SJSA1 (cell line): ENCODE measurements around the gene BIVM. TPM values are rescaled to one million over a fixed set of nuclear protein-coding genes. Genes with fewer than 3 reads are reported as not detected.

Source experiments
- DNase-seq, 2 experiments: peaks; one replicate each; pipeline ENCODE4 v3.0.0-alpha.2; 2015 to 2020; ENCODE audit warnings: low spot score in 2 of 2, low read depth in 1 of 2
- H3K27ac ChIP-seq: fragments of 250-450 bp; sonication (Bioruptor Pico); 2 replicates; pipeline ENCODE4 v1.5.1; 2020; ENCODE audit warnings: mild to moderate bottlenecking, moderate library complexity
- H3K27me3 ChIP-seq: fragments of 250-450 bp; sonication (Bioruptor Pico); replicated peaks from 2 replicates; pipeline ENCODE4 v1.5.1; 2020; ENCODE audit warnings: mild to moderate bottlenecking, moderate library complexity
- H3K36me3 ChIP-seq: fragments of 250-450 bp; sonication (Bioruptor Pico); 2 replicates; pipeline ENCODE4 v1.5.1; 2020; ENCODE audit warnings: mild to moderate bottlenecking
- H3K4me1 ChIP-seq: fragments of 250-450 bp; sonication (Bioruptor Pico); replicated peaks from 2 replicates; pipeline ENCODE4 v1.6.1; 2021; ENCODE audit warnings: mild to moderate bottlenecking
- H3K4me3 ChIP-seq: fragments of 250-450 bp; sonication (Bioruptor Pico); 2 replicates; pipeline ENCODE4 v1.5.1; 2020; ENCODE audit warnings: mild to moderate bottlenecking
- H3K9me3 ChIP-seq: fragments of 250-450 bp; sonication (Bioruptor Pico); replicated peaks from 2 replicates; pipeline ENCODE4 v1.5.1; 2020; ENCODE audit warnings: mild to moderate bottlenecking
- total RNA-seq: library from RNA; depleted of rRNA; stranded (reverse); fragments of >200 nt; shearing (Covaris generic); gene quantifications from 2 replicates; pipeline ENCODE4 v1.2.3, GENCODE V29; 2014; rRNA removed

Gene BIVM
- total RNA-seq = 22.3 and 64.9 TPM in 2 replicates

- peak within 1 kb of the TSS; percentile 73 for H3K4me3 ChIP-seq
- H3K4me1 ChIP-seq = peaks cover 37% of the 10 kb centered on the region
- peak within 1 kb of the TSS; percentile 61; the same call in 1 of the 2 replicates for H3K27ac ChIP-seq
- peaks cover 30% of the 10 kb centered on the region for H3K36me3 ChIP-seq
- no peaks in the 10 kb centered on the region for H3K9me3 ChIP-seq
- no peaks in the 10 kb centered on the region for H3K27me3 ChIP-seq
- DNase-seq = peak; percentile 97 to 99
Measured at GRCh38 chr13:102798581-102799425, at the start of gene BIVM, which contains the start of gene POGLUT2. BIVM (plus strand) TSS chr13:102799119; CDS start chr13:102807268, 8,149 bp downstream. POGLUT2 (minus strand) TSS chr13:102798976; CDS start chr13:102798670, 306 bp downstream.

GRCh38 chr13:102751886-102752285, 47.0 kb upstream of the BIVM start:
- Histone ChIP-seq H3K4me3 (no peak overlapping the region), H3K36me3 (peaks cover 11% of the 10 kb centered on the region; the same call in 1 of the 2 replicates), H3K9me3 (no peaks in the 10 kb centered on the region), H3K4me1 (no peaks in the 10 kb centered on the region), H3K27ac (no peak overlapping the region), H3K27me3 (no peaks in the 10 kb centered on the region)
- no peak for DNase-seq

- peak in 1 of 2 experiments; percentile 5 for DNase-seq
Measured at GRCh38 chr13:102757006-102757405, 41.9 kb upstream of the BIVM start.

GRCh38 chr13:102758842-102759241, 40.1 kb upstream of the BIVM start:
- Histone ChIP-seq H3K27me3 (no peaks in the 10 kb centered on the region), H3K4me1 (no peaks in the 10 kb centered on the region), H3K27ac (no peak overlapping the region), H3K36me3 (0 out of 2 replicates have a peak, but pooled peaks cover 3% of the 10 kb centered on the region), H3K9me3 (no peaks in the 10 kb centered on the region), H3K4me3 (no peak overlapping the region)
- DNase-seq = no peak

More at GRCh38 chr13:102757006-102757405, 41.9 kb upstream of the BIVM start:
- Histone ChIP-seq H3K27me3 (no peaks in the 10 kb centered on the region), H3K4me1 (no peaks in the 10 kb centered on the region), H3K27ac (no peak overlapping the region), H3K4me3 (no peak overlapping the region), H3K9me3 (no peaks in the 10 kb centered on the region), H3K36me3 (peaks cover 10% of the 10 kb centered on the region; the same call in 1 of the 2 replicates)

- Histone ChIP-seq H3K36me3 (peaks cover 10% of the 10 kb centered on the region), H3K9me3 (no peaks in the 10 kb centered on the region), H3K4me1 (no peaks in the 10 kb centered on the region), H3K27ac (no peak overlapping the region), H3K27me3 (no peaks in the 10 kb centered on the region), H3K4me3 (no peak overlapping the region)
- peak in 1 of 2 experiments; percentile 2 for DNase-seq
Measured at GRCh38 chr13:102761071-102761470, 37.8 kb upstream of the BIVM start.

GRCh38 chr13:102763741-102764140, 35.2 kb upstream of the BIVM start:
- Histone ChIP-seq H3K4me3 (no peak overlapping the region), H3K9me3 (no peaks in the 10 kb centered on the region), H3K27ac (no peak overlapping the region), H3K36me3 (peaks cover 32% of the 10 kb centered on the region), H3K4me1 (no peaks in the 10 kb centered on the region), H3K27me3 (no peaks in the 10 kb centered on the region)
- DNase-seq = no peak

- no peak overlapping the region for H3K4me3 ChIP-seq
- H3K9me3 ChIP-seq = peaks cover 1% of the 10 kb centered on the region; the same call in 1 of the 2 replicates
- H3K27me3 ChIP-seq = no peaks in the 10 kb centered on the region
- peaks cover 67% of the 10 kb centered on the region for H3K36me3 ChIP-seq
- H3K4me1 ChIP-seq = peaks cover 37% of the 10 kb centered on the region
- H3K27ac ChIP-seq = no peak overlapping the region
- no peak for DNase-seq
Measured at GRCh38 chr13:102768909-102769308, 30.0 kb upstream of the BIVM start.

GRCh38 chr13:102769679-102770078, 29.2 kb upstream of the BIVM start:
- no peak for DNase-seq
- Histone ChIP-seq H3K9me3 (peaks cover 3% of the 10 kb centered on the region; the same call in 1 of the 2 replicates), H3K36me3 (peaks cover 67% of the 10 kb centered on the region), H3K4me1 (peaks cover 41% of the 10 kb centered on the region), H3K27ac (no peak overlapping the region), H3K4me3 (no peak overlapping the region), H3K27me3 (no peaks in the 10 kb centered on the region)

- Histone ChIP-seq H3K4me3 (no peak overlapping the region), H3K9me3 (peaks cover 3% of the 10 kb centered on the region; the same call in 1 of the 2 replicates), H3K4me1 (peaks cover 41% of the 10 kb centered on the region), H3K27ac (no peak overlapping the region), H3K27me3 (no peaks in the 10 kb centered on the region), H3K36me3 (peaks cover 65% of the 10 kb centered on the region)
- no peak for DNase-seq
Measured at GRCh38 chr13:102770435-102770834, 28.5 kb upstream of the BIVM start.

GRCh38 chr13:102771298-102772041, 27.4 kb upstream of the BIVM start:
- Histone ChIP-seq H3K27ac (no peak overlapping the region), H3K36me3 (peaks cover 57% of the 10 kb centered on the region), H3K9me3 (peaks cover 3% of the 10 kb centered on the region; the same call in 1 of the 2 replicates), H3K4me3 (no peak overlapping the region), H3K4me1 (peaks cover 41% of the 10 kb centered on the region), H3K27me3 (no peaks in the 10 kb centered on the region)
- no peak for DNase-seq

GRCh38 chr13:102772042-102772425, 26.9 kb upstream of the BIVM start:
- H3K9me3 ChIP-seq = peaks cover 3% of the 10 kb centered on the region; the same call in 1 of the 2 replicates
- peak overlapping the region; percentile 73 for H3K4me3 ChIP-seq
- H3K27me3 ChIP-seq = no peaks in the 10 kb centered on the region
- peaks cover 51% of the 10 kb centered on the region for H3K36me3 ChIP-seq
- H3K27ac ChIP-seq = no peak overlapping the region
- peaks cover 41% of the 10 kb centered on the region for H3K4me1 ChIP-seq
- DNase-seq = no peak

GRCh38 chr13:102773441-102774213, 25.3 kb upstream of the BIVM start, which contains the start of gene TEX30:
TEX30 (minus strand) TSS chr13:102773786; CDS start chr13:102770026, 3,760 bp downstream.
- peak within 1 kb of the TSS; percentile 76 for H3K27ac ChIP-seq
- no peaks in the 10 kb centered on the region for H3K27me3 ChIP-seq
- peak within 1 kb of the TSS; percentile 73 for H3K4me3 ChIP-seq
- peaks cover 39% of the 10 kb centered on the region for H3K36me3 ChIP-seq
- peaks cover 3% of the 10 kb centered on the region; the same call in 1 of the 2 replicates for H3K9me3 ChIP-seq
- peak; percentile 98 to 99 for DNase-seq
- peaks cover 41% of the 10 kb centered on the region for H3K4me1 ChIP-seq

GRCh38 chr13:102774214-102774568, 24.7 kb upstream of the BIVM start:
- H3K36me3 ChIP-seq = peaks cover 39% of the 10 kb centered on the region
- H3K9me3 ChIP-seq = peaks cover 3% of the 10 kb centered on the region; the same call in 1 of the 2 replicates
- peak overlapping the region; percentile 73 for H3K4me3 ChIP-seq
- H3K4me1 ChIP-seq = peaks cover 41% of the 10 kb centered on the region
- no peak for DNase-seq
- H3K27me3 ChIP-seq = no peaks in the 10 kb centered on the region
- H3K27ac ChIP-seq = peak overlapping the region; percentile 76
